RWPE1 (cell line): ENCODE measurements around the gene ADM5.
A peak's percentile ranks its signal among the peaks of the same experiment; 100 is the strongest.

Experiments
- CTCF ChIA-PET: fragments of 350-600 bp; sonication (Branson Sonifier 250); formaldehyde crosslinking; extraction: SDS; loops from one replicate; lab custom pipeline; 2021; lab: Yijun Ruan, JAX
- POLR2A ChIA-PET: fragments of 400-600 bp; formaldehyde crosslinking; extraction: SDS; loops from one replicate; lab custom pipeline; 2020; ENCODE audit warnings: antibody characterized with exemption; ENCODE audit not compliant: low non-redundant PET; lab: Yijun Ruan, JAX
- DNase-seq: peaks from one replicate; pipeline ENCODE4 v3.0.0; 2012; ENCODE audit warnings: low spot score
- H3K27ac ChIP-seq: fragments of 450-650 bp; 2 replicates; pipeline ENCODE4 v1.5.1; 2017
- CTCF ChIP-seq: fragments of 450-650 bp; conservative IDR thresholded peaks from 2 replicates; pipeline ENCODE4 v1.5.1; 2017; ENCODE audit warnings: low read depth, mild to moderate bottlenecking

Gene ADM5

GRCh38 chr19:49676136-49676783 lies 13.1 kb upstream of the ADM5 start:
- no peak for TF ChIP-seq CTCF
- ChIA-PET CTCF (interaction anchor here (0.6 to 0.7 kb wide), 4 partner anchors 19 to 193 kb away, joined by 3 to 5 read pairs (median 4); no protein-coding TSS in a partner anchor), POLR2A (interaction anchor here (0.6 to 1.8 kb wide), 4 partner anchors 33 to 91 kb away, joined by 4 to 6 read pairs (median 6); partner anchors contain the start of genes AP2A1 and SCAF1)
- peak; percentile 87 for DNase-seq
- H3K27ac ChIP-seq: peak overlapping the region; percentile 88

- peak overlapping the region; percentile 88 for H3K27ac ChIP-seq
- TF ChIP-seq CTCF: no peak
- CTCF ChIA-PET: interaction anchor here (0.6 to 0.7 kb wide), 2 partner anchors 36 to 194 kb away, joined by 3 read pairs; no protein-coding TSS in a partner anchor
- DNase-seq: peak; percentile 100
- POLR2A ChIA-PET: interaction anchor here (0.6 to 1.8 kb wide), 4 partner anchors 33 to 90 kb away, joined by 4 to 6 read pairs (median 6); partner anchors contain the start of genes AP2A1 and SCAF1
Observed at GRCh38 chr19:49676784-49677230, 12.6 kb upstream of the ADM5 start.

- ChIA-PET CTCF (interaction anchor here (0.6 kb wide), 1 partner anchor 169 kb away, joined by 3 read pairs; no protein-coding TSS in a partner anchor), POLR2A (interaction anchor here (1.8 kb wide), 1 partner anchor 36 kb away, joined by 4 read pairs; the partner anchor contains the start of gene SCAF1)
- DNase-seq: no peak
- peak within 1 kb of the TSS; percentile 88 for H3K27ac ChIP-seq
- no peak for TF ChIP-seq CTCF
Observed at GRCh38 chr19:49677231-49677900, 12.0 kb upstream of the ADM5 start, which contains the start of gene PRMT1. Gene PRMT1, plus strand, starts transcription at chr19:49677271. Its CDS starts 10 bp downstream, at chr19:49677281.

GRCh38 chr19:49677901-49678674 lies 11.3 kb upstream of the ADM5 start:
- peak; percentile 62 for TF ChIP-seq CTCF
- peak; percentile 65 for DNase-seq
- POLR2A ChIA-PET: interaction anchor here (1.8 kb wide), 1 partner anchor 36 kb away, joined by 4 read pairs; the partner anchor contains the start of gene SCAF1
- peak overlapping the region; percentile 88 for H3K27ac ChIP-seq
- CTCF ChIA-PET: interaction anchor here (0.6 to 1.0 kb wide), 2 partner anchors 11 to 170 kb away, joined by 3 to 5 read pairs; partner anchors contain the start of gene ADM5

- peak overlapping the region; percentile 88 for H3K27ac ChIP-seq
- POLR2A ChIA-PET: no interaction called here
Observed at GRCh38 chr19:49678985-49679770, 10.2 kb upstream of the ADM5 start.

More at GRCh38 chr19:49678985-49679770, 10.2 kb upstream of the ADM5 start:
- DNase-seq: no peak
- no peak for TF ChIP-seq CTCF
- CTCF ChIA-PET: interaction anchor here (0.6 to 1.1 kb wide), 3 partner anchors 9 to 109 kb away, joined by 3 to 5 read pairs (median 3); partner anchors contain the start of gene ADM5
